Keratinocyte (primary cell): Measurements from ENCODE around the gene SLC12A9.

ENCODE experiments used
- CTCF ChIP-seq, 3 experiments: IDR thresholded peaks in 1 of 3; conservative IDR thresholded peaks in 1 of 3; optimal IDR thresholded peaks in 1 of 3; 2 replicates in 2 of 3; 3 replicates in 1 of 3; pipeline versions ENCODE3 to v1.5.1; 2011; ENCODE audit warnings: low read length in 3 of 3, mild to moderate bottlenecking in 3 of 3, moderate library complexity in 2 of 3, control low read depth in 1 of 3, inconsistent platforms in 1 of 3; ENCODE audit not compliant: insufficient read depth in 2 of 3; ENCODE audit errors: extremely low read depth in 1 of 3
- EZH2 ChIP-seq: IDR thresholded peaks from one replicate; pipeline ENCODE4 v1.6.1; 2012; ENCODE audit warnings: inconsistent platforms, mild to moderate bottlenecking, low read length, moderate library complexity

- TF ChIP-seq CTCF (optimal IDR thresholded peaks at IDR 0.05 in 1 of 3, IDR thresholded peaks at IDR 0.05 in 1 of 3, conservative IDR thresholded peaks at IDR 0.05 in 1 of 3; ENCODE audit: extremely low read depth in 1 of 3, insufficient read depth in 2 of 3, low read length in 3 of 3) (no peak), EZH2 (no peak)
These were observed 30.4 kb downstream of the SLC12A9 start for GRCh38 chr7:100882785-100883526.
